Measurements from ENCODE around the gene NLGN4Y.

NLGN4Y gene

GRCh38 chrY:14524272-14525231, at the start of gene NLGN4Y:
TSS of gene NLGN4Y (plus strand) at chrY:14524529. CDS start at chrY:14622120, 97,591 bp downstream.
- DNase-seq = no peak

- no peak for DNase-seq
Observed at GRCh38 chrY:14485935-14486334, 38.4 kb upstream of the NLGN4Y start.

- no peak for DNase-seq
Observed at GRCh38 chrY:14490226-14490625, 34.1 kb upstream of the NLGN4Y start.

GRCh38 chrY:14498071-14498470, 26.3 kb upstream of the NLGN4Y start:
- no peak for DNase-seq

- no peak for DNase-seq
Observed at GRCh38 chrY:14504592-14504991, 19.7 kb upstream of the NLGN4Y start.

- DNase-seq = no peak
Observed at GRCh38 chrY:14522379-14522950, 1.9 kb upstream of the NLGN4Y start.

- no peak for DNase-seq
Observed at GRCh38 chrY:14523491-14524271, 648 bp upstream of the NLGN4Y start.

- DNase-seq = no peak
Observed at GRCh38 chrY:14525315-14525714, 986 bp downstream of the NLGN4Y start.

- no peak for DNase-seq
Observed at GRCh38 chrY:14528361-14528760, 4.0 kb downstream of the NLGN4Y start.

- no peak for DNase-seq
Observed at GRCh38 chrY:14536703-14537102, 12.4 kb downstream of the NLGN4Y start.

GRCh38 chrY:14543506-14543905, 19.2 kb downstream of the NLGN4Y start:
- no peak for DNase-seq

GRCh38 chrY:14581294-14581693, 57.0 kb downstream of the NLGN4Y start:
- no peak for DNase-seq

GRCh38 chrY:14586725-14587124, 62.4 kb downstream of the NLGN4Y start:
- no peak for DNase-seq

GRCh38 chrY:14601372-14601771, 77.0 kb downstream of the NLGN4Y start:
- DNase-seq = no peak

- DNase-seq = no peak
Observed at GRCh38 chrY:14617625-14618024, 93.3 kb downstream of the NLGN4Y start.

GRCh38 chrY:14618513-14618912, 94.2 kb downstream of the NLGN4Y start:
- DNase-seq = no peak

GRCh38 chrY:14628208-14628607, 103.9 kb downstream of the NLGN4Y start:
- DNase-seq = no peak

GRCh38 chrY:14631676-14632075, 107.3 kb downstream of the NLGN4Y start:
- DNase-seq = no peak

GRCh38 chrY:14633718-14634117, 109.4 kb downstream of the NLGN4Y start:
- no peak for DNase-seq

GRCh38 chrY:14634954-14635353, 110.6 kb downstream of the NLGN4Y start:
- no peak for DNase-seq

- no peak for DNase-seq
Observed at GRCh38 chrY:14637551-14637950, 113.2 kb downstream of the NLGN4Y start.

- no peak for DNase-seq
Observed at GRCh38 chrY:14641853-14642252, 117.5 kb downstream of the NLGN4Y start.

GRCh38 chrY:14644157-14644952, 120.0 kb downstream of the NLGN4Y start:
- DNase-seq = no peak

All from stimulated activated naive CD4-positive, alpha-beta T cell (primary cell).